HepG2 (cell line): Measurements from ENCODE around the gene SIRT7. TPM values are rescaled to one million over a fixed set of nuclear protein-coding genes. Genes with fewer than 3 reads are reported as not detected.

Experiments
- BATF2 ChIP-seq: sonication (generic); formaldehyde crosslinking; IDR thresholded peaks from 2 replicates; pipeline ENCODE4 v1.8.0; 2022; ENCODE audit warnings: mild to moderate bottlenecking, missing genetic modification reagents, moderate library complexity
- CTCF ChIP-seq: sonication (generic); formaldehyde crosslinking; IDR thresholded peaks from 2 replicates; pipeline ENCODE4 v1.5.0; 2020; ENCODE audit warnings: mild to moderate bottlenecking, missing genetic modification reagents, moderate library complexity
- ESRRA ChIP-seq: sonication (generic); formaldehyde crosslinking; IDR thresholded peaks from 2 replicates; pipeline ENCODE4 v1.5.1; 2020; ENCODE audit warnings: mild to moderate bottlenecking, low read depth, missing genetic modification reagents
- FOXK1 ChIP-seq: sonication (generic); formaldehyde crosslinking; IDR thresholded peaks from 2 replicates; pipeline ENCODE4 v1.4.0; 2020; ENCODE audit warnings: low read depth, missing genetic modification reagents, borderline replicate concordance
- HINFP ChIP-seq: sonication (generic); formaldehyde crosslinking; IDR thresholded peaks from 2 replicates; pipeline ENCODE4 v1.4.0; 2020; ENCODE audit warnings: low read depth, mild to moderate bottlenecking, missing genetic modification reagents
- HNF1B ChIP-seq: sonication (generic); formaldehyde crosslinking; IDR thresholded peaks from 2 replicates; pipeline ENCODE4 v1.5.1; 2020; ENCODE audit warnings: mild to moderate bottlenecking, moderate library complexity, missing genetic modification reagents
- HNF4G ChIP-seq, 2 experiments: sonication (generic) in 1 of 2; formaldehyde crosslinking in 1 of 2; IDR thresholded peaks; 2 replicates each; pipeline versions ENCODE4 v1.4.0 to v1.6.1; 2011 to 2020; ENCODE audit warnings: borderline replicate concordance in 2 of 2, low read depth in 2 of 2, mild to moderate bottlenecking in 2 of 2, low read length in 1 of 2, missing genetic modification reagents in 1 of 2, moderate library complexity in 1 of 2
- IRF1 ChIP-seq: sonication (generic); formaldehyde crosslinking; IDR thresholded peaks from 2 replicates; pipeline ENCODE4 v1.4.0; 2020; ENCODE audit warnings: low read depth, mild to moderate bottlenecking, missing genetic modification reagents
- KLF15 ChIP-seq: sonication (generic); formaldehyde crosslinking; IDR thresholded peaks from 2 replicates; pipeline ENCODE4 v1.8.1; 2023; ENCODE audit warnings: borderline replicate concordance, mild to moderate bottlenecking, inconsistent platforms, missing genetic modification reagents, mixed read lengths
- THRA ChIP-seq: sonication (generic); formaldehyde crosslinking; IDR thresholded peaks from 2 replicates; pipeline ENCODE4 v1.4.0; 2020; ENCODE audit warnings: missing genetic modification reagents, borderline replicate concordance
- WIZ ChIP-seq: sonication (generic); formaldehyde crosslinking; IDR thresholded peaks from 2 replicates; pipeline ENCODE4 v1.5.1; 2020; ENCODE audit warnings: mild to moderate bottlenecking, missing genetic modification reagents
- ZC3H13 ChIP-seq: sonication (generic); formaldehyde crosslinking; IDR thresholded peaks from 2 replicates; pipeline ENCODE4 v1.8.1; 2023; ENCODE audit warnings: mild to moderate bottlenecking, missing genetic modification reagents, moderate library complexity
- ZFP90 ChIP-seq: sonication (generic); formaldehyde crosslinking; IDR thresholded peaks from 2 replicates; pipeline ENCODE4 v1.8.0; 2022; ENCODE audit warnings: missing genetic modification reagents, mild to moderate bottlenecking, inconsistent platforms, borderline replicate concordance
- ZNF549 ChIP-seq: sonication (generic); formaldehyde crosslinking; IDR thresholded peaks from 2 replicates; pipeline ENCODE4 v1.5.0; 2020; ENCODE audit warnings: missing genetic modification reagents
- ZNF576 ChIP-seq: sonication (generic); formaldehyde crosslinking; IDR thresholded peaks from 2 replicates; pipeline ENCODE4 v1.4.0; 2020; ENCODE audit warnings: mild to moderate bottlenecking, missing genetic modification reagents
- ZNF816 ChIP-seq: sonication (generic); formaldehyde crosslinking; IDR thresholded peaks from 2 replicates; pipeline ENCODE4 v1.8.0; 2022; ENCODE audit warnings: missing genetic modification reagents, mild to moderate bottlenecking, borderline replicate concordance
- ZSCAN21 ChIP-seq: sonication (generic); formaldehyde crosslinking; IDR thresholded peaks from 2 replicates; pipeline ENCODE4 v1.8.0; 2022; ENCODE audit warnings: mild to moderate bottlenecking, missing genetic modification reagents, moderate library complexity, borderline replicate concordance
- polyA plus RNA-seq, 8 experiments: library from polyadenylated mRNA; depleted of rRNA in 3 of 8; stranded (reverse) in 7 of 8; unstranded in 1 of 8; fragments of >200 nt; fragmentation: Illumina TruSeq in 4 of 8; extraction: Trizol in 4 of 8; gene quantifications; 2 replicates each; pipeline versions ENCODE4 v1.2.1 to v1.2.3, GENCODE V29; 2011 to 2016; ENCODE audit warnings: low read depth in 4 of 8, missing spikeins in 1 of 8, mixed read lengths in 1 of 8; ENCODE audit not compliant: insufficient read depth in 1 of 8
- total RNA-seq, 5 experiments: library from RNA; depleted of rRNA; stranded (reverse); fragments of >200 nt; fragmentation: Illumina TruSeq; extraction: Trizol; gene quantifications; 2 replicates each; pipeline ENCODE4 v1.2.3, GENCODE V29; 2016; ENCODE audit warnings: low read depth in 1 of 5

The SIRT7 gene
- total and polyA plus RNA-seq, 2 of the 13 experiments (the other 11 are each of a cell fraction or from before 2014, with no cell fraction given) = 8.3 to 24.8 TPM

GRCh38 chr17:81966343-81967243 is 48.6 kb upstream of the SIRT7 start (continued):
- TF ChIP-seq HNF4G (IDR thresholded peaks at IDR 0.05; ENCODE audit: borderline replicate concordance, low read depth, low read length) = peak; percentile 65; the same call in 1 of the 2 replicates
- TF ChIP-seq HNF4G (CRISPR knock-in tag; IDR thresholded peaks at IDR 0.05; ENCODE audit: borderline replicate concordance, low read depth) = no peak; the same call in 1 of the 2 replicates
- peak; percentile 77 for TF ChIP-seq ESRRA (CRISPR knock-in tag)
- peak; percentile 82; the same call in 1 of the 2 replicates for TF ChIP-seq IRF1 (CRISPR knock-in tag)
- peak; percentile 87; the same call in 1 of the 2 replicates for TF ChIP-seq ZNF816 (CRISPR knock-in tag)
- peak; percentile 17; the same call in 1 of the 2 replicates for TF ChIP-seq ZFP90
- 0 out of 2 replicates have a peak, but pooled peaks have one; percentile 74 for TF ChIP-seq HINFP (CRISPR knock-in tag)
- TF ChIP-seq CTCF (CRISPR knock-in tag) = peak; percentile 41
- TF ChIP-seq ZNF576 (CRISPR knock-in tag) = peak; percentile 89
- peak; percentile 72; the same call in 1 of the 2 replicates for TF ChIP-seq FOXK1 (CRISPR knock-in tag)
- TF ChIP-seq ZC3H13 (CRISPR knock-in tag) = peak; percentile 94
- TF ChIP-seq KLF15 (CRISPR knock-in tag) = 0 out of 2 replicates have a peak, but pooled peaks have one; percentile 53
- peak; percentile 95 for TF ChIP-seq ZSCAN21 (CRISPR knock-in tag)
- TF ChIP-seq ZNF549 (CRISPR knock-in tag) = no peak
- TF ChIP-seq HNF1B (CRISPR knock-in tag) = peak; percentile 75
- TF ChIP-seq THRA (CRISPR knock-in tag) = peak; percentile 97
- TF ChIP-seq WIZ = peak; percentile 9; the same call in 1 of the 2 replicates
- peak; percentile 64; the same call in 1 of the 2 replicates for TF ChIP-seq BATF2 (CRISPR knock-in tag)
